PC-3 (cell line): ENCODE results near the gene PDE6A.

Source experiments
- EZH2 ChIP-seq: fragments of 300-600 bp; sonication (generic); IDR thresholded peaks from one replicate; pipeline ENCODE4 v1.6.1; 2017; ENCODE audit warnings: antibody characterized with exemption, mild to moderate bottlenecking, low read length; ENCODE audit not compliant: unreplicated experiment
- TF ChIP-seq, protein P1 (sequence below): fragments of 300-600 bp; sonication (generic); conservative IDR thresholded peaks from 2 replicates; pipeline ENCODE4 v1.5.1; 2017; ENCODE audit warnings: antibody characterized with exemption, low read depth, mild to moderate bottlenecking, low read length

DNA sequence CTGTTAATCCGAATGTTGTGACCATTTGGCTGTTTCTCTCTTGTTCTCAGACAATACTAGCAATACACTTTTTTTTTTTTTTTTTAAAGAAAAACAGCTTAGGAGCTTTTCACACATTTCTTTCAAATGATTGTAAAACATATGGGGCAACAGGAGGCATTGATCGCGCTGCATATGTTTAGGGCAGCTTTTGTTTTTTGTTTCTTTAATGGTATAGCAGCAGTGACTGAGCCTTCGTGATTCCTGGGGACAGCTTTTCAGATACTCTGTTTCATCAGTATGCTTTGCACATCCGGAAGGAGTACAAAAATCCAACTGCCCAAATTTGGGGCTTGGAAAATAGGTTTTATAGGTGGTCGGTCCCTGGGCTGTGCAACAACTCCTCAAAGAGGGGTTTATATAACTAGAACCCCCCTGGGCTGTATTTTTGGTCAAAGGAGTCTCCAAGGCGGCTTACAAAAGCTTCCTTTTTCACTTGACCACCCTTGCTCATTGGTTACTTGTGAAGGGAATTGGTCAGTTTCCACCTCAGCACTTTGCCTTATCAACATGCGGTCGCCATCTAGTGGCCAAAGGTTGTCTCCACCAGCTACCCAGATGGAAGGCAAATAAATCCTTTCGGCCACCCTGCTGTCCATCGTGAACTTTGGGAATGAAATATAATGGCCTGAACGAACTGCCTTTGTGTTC is 91.8 kb downstream of the PDE6A start:
- TF ChIP-seq, protein P1, sequence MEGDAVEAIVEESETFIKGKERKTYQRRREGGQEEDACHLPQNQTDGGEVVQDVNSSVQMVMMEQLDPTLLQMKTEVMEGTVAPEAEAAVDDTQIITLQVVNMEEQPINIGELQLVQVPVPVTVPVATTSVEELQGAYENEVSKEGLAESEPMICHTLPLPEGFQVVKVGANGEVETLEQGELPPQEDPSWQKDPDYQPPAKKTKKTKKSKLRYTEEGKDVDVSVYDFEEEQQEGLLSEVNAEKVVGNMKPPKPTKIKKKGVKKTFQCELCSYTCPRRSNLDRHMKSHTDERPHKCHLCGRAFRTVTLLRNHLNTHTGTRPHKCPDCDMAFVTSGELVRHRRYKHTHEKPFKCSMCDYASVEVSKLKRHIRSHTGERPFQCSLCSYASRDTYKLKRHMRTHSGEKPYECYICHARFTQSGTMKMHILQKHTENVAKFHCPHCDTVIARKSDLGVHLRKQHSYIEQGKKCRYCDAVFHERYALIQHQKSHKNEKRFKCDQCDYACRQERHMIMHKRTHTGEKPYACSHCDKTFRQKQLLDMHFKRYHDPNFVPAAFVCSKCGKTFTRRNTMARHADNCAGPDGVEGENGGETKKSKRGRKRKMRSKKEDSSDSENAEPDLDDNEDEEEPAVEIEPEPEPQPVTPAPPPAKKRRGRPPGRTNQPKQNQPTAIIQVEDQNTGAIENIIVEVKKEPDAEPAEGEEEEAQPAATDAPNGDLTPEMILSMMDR, result peak; percentile 99
- no peak for TF ChIP-seq EZH2
